Measurements from ENCODE around the gene SLC29A3. TPM values are rescaled to one million over a fixed set of nuclear protein-coding genes. Genes with fewer than 3 reads are reported as not detected.
A peak's percentile ranks its signal among the peaks of the same experiment; 100 is the strongest.

Gene SLC29A3
- total RNA-seq, 1 donor from 2014 or later, result 2.5 TPM

GRCh38 chr10:71396084-71396710 is 77.1 kb downstream of the SLC29A3 start:
- Mint-ChIP-seq H3K4me1 (peaks cover 18% of the 10 kb centered on the region), H3K27ac (no peak overlapping the region), H3K4me3 (peak overlapping the region; percentile 80), H3K27me3 (ENCODE audit: insufficient read depth, low read depth) (peaks cover 42% of the 10 kb centered on the region), H3K36me3 (peaks cover 2% of the 10 kb centered on the region), H3K9me3 (no peaks in the 10 kb centered on the region)
- Histone ChIP-seq H3K27ac (no peak overlapping the region), H3K4me3 (peak overlapping the region; percentile 66), H3K9ac (no peak overlapping the region), H2AFZ (replicated peaks) (peak overlapping the region; percentile 94), H3K9me3 (ENCODE audit: low read depth) (no peaks in the 10 kb centered on the region), H3K36me3 (no peaks in the 10 kb centered on the region), H3K79me2 (ENCODE audit: low read depth) (no peaks in the 10 kb centered on the region), H3K4me1 (peaks cover 11% of the 10 kb centered on the region), H3K27me3 (peaks cover 81% of the 10 kb centered on the region), H4K20me1 (ENCODE audit: low read depth) (peaks cover 20% of the 10 kb centered on the region), H3K4me2 (peak overlapping the region; percentile 84), H3F3A (ENCODE audit: low read depth) (peaks cover 8% of the 10 kb centered on the region)
- TF ChIP-seq EZH2 (IDR thresholded peaks at IDR 0.05), result no peak
- TF ChIP-seq, protein P1, sequence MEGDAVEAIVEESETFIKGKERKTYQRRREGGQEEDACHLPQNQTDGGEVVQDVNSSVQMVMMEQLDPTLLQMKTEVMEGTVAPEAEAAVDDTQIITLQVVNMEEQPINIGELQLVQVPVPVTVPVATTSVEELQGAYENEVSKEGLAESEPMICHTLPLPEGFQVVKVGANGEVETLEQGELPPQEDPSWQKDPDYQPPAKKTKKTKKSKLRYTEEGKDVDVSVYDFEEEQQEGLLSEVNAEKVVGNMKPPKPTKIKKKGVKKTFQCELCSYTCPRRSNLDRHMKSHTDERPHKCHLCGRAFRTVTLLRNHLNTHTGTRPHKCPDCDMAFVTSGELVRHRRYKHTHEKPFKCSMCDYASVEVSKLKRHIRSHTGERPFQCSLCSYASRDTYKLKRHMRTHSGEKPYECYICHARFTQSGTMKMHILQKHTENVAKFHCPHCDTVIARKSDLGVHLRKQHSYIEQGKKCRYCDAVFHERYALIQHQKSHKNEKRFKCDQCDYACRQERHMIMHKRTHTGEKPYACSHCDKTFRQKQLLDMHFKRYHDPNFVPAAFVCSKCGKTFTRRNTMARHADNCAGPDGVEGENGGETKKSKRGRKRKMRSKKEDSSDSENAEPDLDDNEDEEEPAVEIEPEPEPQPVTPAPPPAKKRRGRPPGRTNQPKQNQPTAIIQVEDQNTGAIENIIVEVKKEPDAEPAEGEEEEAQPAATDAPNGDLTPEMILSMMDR (IDR thresholded peaks at IDR 0.05), result peak; percentile 68
- no peak for TF ChIP-seq EZH2phosphoT487 (IDR thresholded peaks at IDR 0.05)
- DNase-seq (ENCODE audit: low spot score), result peak; percentile 93

DNA sequence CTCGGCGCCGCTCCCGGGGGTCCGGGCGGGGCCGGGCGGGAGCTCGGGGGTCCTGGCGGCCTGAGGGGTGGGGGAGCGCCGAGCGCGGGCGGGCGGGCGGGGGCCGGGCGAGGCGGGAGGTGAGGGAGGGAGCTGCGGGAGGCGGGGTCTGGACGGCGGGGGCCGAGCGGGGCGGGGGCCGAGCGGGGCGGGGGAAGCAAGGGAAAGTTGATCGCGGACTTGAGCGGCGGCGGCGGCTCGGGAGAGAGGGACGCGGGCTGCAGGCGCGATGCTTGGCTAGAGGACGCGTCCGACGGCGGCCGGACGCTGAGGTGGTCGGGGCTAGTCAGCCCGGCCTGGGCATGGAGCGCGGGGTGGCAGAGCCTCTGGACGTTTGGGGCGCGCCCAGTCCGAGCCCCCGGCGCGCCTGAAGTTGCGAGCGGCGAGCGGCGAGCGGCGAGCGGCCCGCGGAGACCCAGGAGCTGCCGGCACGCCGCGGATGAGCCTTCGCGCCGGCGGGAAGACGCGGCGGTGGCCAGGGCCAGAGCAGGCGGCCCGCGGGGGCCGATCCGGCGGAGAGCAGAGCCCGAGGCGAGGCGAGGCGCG is 77.7 kb downstream of the SLC29A3 start, which contains the start of gene CDH23:
Gene CDH23 (plus strand): TSS at position 210 of the 585 bp plus-strand sequence. CDS start 42,912 bp downstream, outside the sequence.
- peaks cover 14% of the 10 kb centered on the region for H3K4me1 Mint-ChIP-seq
- H3K9me3 Mint-ChIP-seq, result no peaks in the 10 kb centered on the region
- H3K27ac Mint-ChIP-seq, result no peak within 1 kb of the TSS
- no peak for TF ChIP-seq EZH2phosphoT487 (IDR thresholded peaks at IDR 0.05)
- TF ChIP-seq, protein P1 (IDR thresholded peaks at IDR 0.05), result no peak
- TF ChIP-seq EZH2 (IDR thresholded peaks at IDR 0.05), result no peak
- H3K4me2 ChIP-seq, result peak within 1 kb of the TSS; percentile 84
- peak; percentile 83 for DNase-seq (ENCODE audit: low spot score)
- H3K36me3 ChIP-seq, result no peaks in the 10 kb centered on the region
- peak within 1 kb of the TSS; percentile 83 for H3K4me3 Mint-ChIP-seq
- no peaks in the 10 kb centered on the region for H3K79me2 ChIP-seq (ENCODE audit: low read depth)
- no peak within 1 kb of the TSS for H3K27ac ChIP-seq
- peaks cover 8% of the 10 kb centered on the region for H3F3A ChIP-seq (ENCODE audit: low read depth)
- peak within 1 kb of the TSS; percentile 94 for H2AFZ ChIP-seq (replicated peaks)
- peaks cover 11% of the 10 kb centered on the region for H3K4me1 ChIP-seq
- peaks cover 2% of the 10 kb centered on the region for H3K36me3 Mint-ChIP-seq
- peaks cover 20% of the 10 kb centered on the region for H4K20me1 ChIP-seq (ENCODE audit: low read depth)
- H3K27me3 ChIP-seq, result peaks cover 78% of the 10 kb centered on the region
- peak within 1 kb of the TSS; percentile 66 for H3K4me3 ChIP-seq
- H3K9me3 ChIP-seq (ENCODE audit: low read depth), result no peaks in the 10 kb centered on the region
- H3K27me3 Mint-ChIP-seq (ENCODE audit: insufficient read depth, low read depth), result peaks cover 38% of the 10 kb centered on the region
- H3K9ac ChIP-seq, result no peak within 1 kb of the TSS

GRCh38 chr10:71397296-71398212 is 78.5 kb downstream of the SLC29A3 start:
- peaks cover 14% of the 10 kb centered on the region for H3K4me1 Mint-ChIP-seq
- Histone ChIP-seq H3K4me1 (peaks cover 11% of the 10 kb centered on the region), H3K4me2 (peak overlapping the region; percentile 84), H2AFZ (replicated peaks) (peak overlapping the region; percentile 92), H3K27me3 (peaks cover 72% of the 10 kb centered on the region), H3K4me3 (peak overlapping the region; percentile 66), H4K20me1 (ENCODE audit: low read depth) (peaks cover 20% of the 10 kb centered on the region), H3K79me2 (ENCODE audit: low read depth) (no peaks in the 10 kb centered on the region), H3F3A (ENCODE audit: low read depth) (peaks cover 8% of the 10 kb centered on the region), H3K27ac (no peak overlapping the region), H3K9me3 (ENCODE audit: low read depth) (no peaks in the 10 kb centered on the region), H3K36me3 (no peaks in the 10 kb centered on the region), H3K9ac (no peak overlapping the region)
- H3K36me3 Mint-ChIP-seq, result peaks cover 2% of the 10 kb centered on the region
- DNase-seq (ENCODE audit: low spot score), result peak; percentile 67
- peaks cover 38% of the 10 kb centered on the region for H3K27me3 Mint-ChIP-seq (ENCODE audit: insufficient read depth, low read depth)
- peak overlapping the region; percentile 83 for H3K4me3 Mint-ChIP-seq
- no peaks in the 10 kb centered on the region for H3K9me3 Mint-ChIP-seq
- no peak overlapping the region for H3K27ac Mint-ChIP-seq
- TF ChIP-seq EZH2phosphoT487 (IDR thresholded peaks at IDR 0.05) (peak; percentile 83), EZH2 (IDR thresholded peaks at IDR 0.05) (peak; percentile 81)
- TF ChIP-seq, protein P1 (IDR thresholded peaks at IDR 0.05), result no peak

Data from neural progenitor cell (in vitro differentiated cells).